Measurements from ENCODE around the gene ZFYVE28.

DNA sequence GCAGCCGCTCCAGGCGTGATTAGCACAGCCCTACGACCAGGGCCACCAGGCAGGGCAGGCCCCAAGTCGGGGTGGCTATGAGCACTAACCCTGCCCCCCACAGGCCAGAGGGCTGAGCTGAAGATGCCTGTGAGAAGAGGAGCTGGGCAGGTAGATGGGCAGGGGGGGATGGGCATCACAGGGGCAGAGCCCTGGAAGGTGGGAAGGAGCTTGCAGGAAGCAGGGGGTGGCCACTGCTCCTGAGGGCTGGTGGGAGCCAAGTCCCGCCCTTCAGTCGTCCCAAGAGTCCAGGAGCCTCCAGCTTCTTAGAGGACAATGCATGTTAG, 149.3 kb downstream of the ZFYVE28 start:
- TF ChIP-seq, protein P1, sequence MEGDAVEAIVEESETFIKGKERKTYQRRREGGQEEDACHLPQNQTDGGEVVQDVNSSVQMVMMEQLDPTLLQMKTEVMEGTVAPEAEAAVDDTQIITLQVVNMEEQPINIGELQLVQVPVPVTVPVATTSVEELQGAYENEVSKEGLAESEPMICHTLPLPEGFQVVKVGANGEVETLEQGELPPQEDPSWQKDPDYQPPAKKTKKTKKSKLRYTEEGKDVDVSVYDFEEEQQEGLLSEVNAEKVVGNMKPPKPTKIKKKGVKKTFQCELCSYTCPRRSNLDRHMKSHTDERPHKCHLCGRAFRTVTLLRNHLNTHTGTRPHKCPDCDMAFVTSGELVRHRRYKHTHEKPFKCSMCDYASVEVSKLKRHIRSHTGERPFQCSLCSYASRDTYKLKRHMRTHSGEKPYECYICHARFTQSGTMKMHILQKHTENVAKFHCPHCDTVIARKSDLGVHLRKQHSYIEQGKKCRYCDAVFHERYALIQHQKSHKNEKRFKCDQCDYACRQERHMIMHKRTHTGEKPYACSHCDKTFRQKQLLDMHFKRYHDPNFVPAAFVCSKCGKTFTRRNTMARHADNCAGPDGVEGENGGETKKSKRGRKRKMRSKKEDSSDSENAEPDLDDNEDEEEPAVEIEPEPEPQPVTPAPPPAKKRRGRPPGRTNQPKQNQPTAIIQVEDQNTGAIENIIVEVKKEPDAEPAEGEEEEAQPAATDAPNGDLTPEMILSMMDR (IDR thresholded peaks at IDR 0.05), result no peak
- TF ChIP-seq EZH2 (IDR thresholded peaks at IDR 0.05; ENCODE audit: borderline replicate concordance, insufficient read depth, low read depth, low read length, poor library complexity, severe bottlenecking), result no peak

Data from B cell (primary cell).